ENCODE data around the gene NIPSNAP3A. TPM values are rescaled to one million over a fixed set of nuclear protein-coding genes. Genes with fewer than 3 reads are reported as not detected.
"Not testable (repeated sequence)": the region's sequence is repeated elsewhere in the genome, so short reads cannot be mapped to it uniquely, and the experiment has no call there.

NIPSNAP3A gene
- total RNA-seq, 1 donor from 2014 or later: 28.0 TPM

- TF ChIP-seq CTCF (IDR thresholded peaks at IDR 0.05; ENCODE audit: partially characterized antibody, unreplicated experiment): no peak
- peaks cover 2% of the 10 kb centered on the region for H3K9me3 Mint-ChIP-seq (ENCODE audit: unreplicated experiment)
- no peak overlapping the region for H3K27ac Mint-ChIP-seq (ENCODE audit: unreplicated experiment)
- H3K36me3 Mint-ChIP-seq (ENCODE audit: unreplicated experiment): peaks cover 9% of the 10 kb centered on the region
- DNase-seq: no peak
- peaks cover 7% of the 10 kb centered on the region for H3K27me3 Mint-ChIP-seq (ENCODE audit: unreplicated experiment)
- H3K4me1 Mint-ChIP-seq (ENCODE audit: low read depth, unreplicated experiment): no peaks in the 10 kb centered on the region
- H3K4me3 Mint-ChIP-seq (ENCODE audit: unreplicated experiment): peak overlapping the region; percentile 90
These were observed 17.7 kb downstream of the NIPSNAP3A start for GRCh38 chr9:104765138-104765537.

DNA sequence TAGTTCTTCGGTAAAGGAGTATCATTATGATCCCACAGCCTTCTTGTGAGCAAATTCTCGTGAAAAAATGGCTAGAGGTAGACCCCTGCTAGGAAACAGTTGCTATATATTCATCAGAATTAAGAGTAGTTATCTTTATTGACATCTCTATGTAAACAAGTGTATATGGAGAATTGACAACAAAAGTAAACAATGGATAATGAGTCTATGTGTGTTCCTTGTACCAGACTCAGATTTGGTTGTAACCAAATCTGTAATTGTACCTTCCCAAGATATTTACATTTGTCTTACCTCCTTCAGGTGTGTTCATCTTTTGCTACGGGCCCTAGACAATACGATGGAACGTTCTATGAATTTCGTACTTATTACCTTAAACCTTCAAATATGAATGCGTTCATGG, 18.5 kb downstream of the NIPSNAP3A start:
- Mint-ChIP-seq H3K36me3 (ENCODE audit: unreplicated experiment) (peaks cover 9% of the 10 kb centered on the region), H3K4me3 (ENCODE audit: unreplicated experiment) (no peak overlapping the region), H3K27ac (ENCODE audit: unreplicated experiment) (no peak overlapping the region), H3K9me3 (ENCODE audit: unreplicated experiment) (peaks cover 2% of the 10 kb centered on the region), H3K4me1 (ENCODE audit: low read depth, unreplicated experiment) (no peaks in the 10 kb centered on the region), H3K27me3 (ENCODE audit: unreplicated experiment) (peaks cover 7% of the 10 kb centered on the region)
- no peak for DNase-seq
- no peak for TF ChIP-seq CTCF (IDR thresholded peaks at IDR 0.05; ENCODE audit: partially characterized antibody, unreplicated experiment)

DNA sequence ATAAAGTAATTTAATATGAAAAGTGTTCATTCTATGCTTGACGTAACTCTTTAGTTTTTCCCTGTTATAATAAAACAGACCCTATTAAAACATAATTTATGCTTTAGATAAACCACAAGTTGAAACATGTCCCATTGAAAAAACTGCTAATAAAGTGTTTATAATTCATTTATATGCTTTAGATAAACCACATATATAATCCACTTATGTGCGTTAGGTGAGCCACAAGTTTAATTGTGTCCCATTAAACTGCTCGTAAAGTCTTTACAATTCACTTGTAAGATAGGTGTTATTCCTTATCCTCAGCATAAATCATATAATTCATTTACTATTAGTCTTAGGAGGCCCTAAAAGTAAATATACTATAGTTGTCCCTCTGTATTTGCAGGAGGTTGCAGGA, 20.0 kb downstream of the NIPSNAP3A start:
- peaks cover 7% of the 10 kb centered on the region for H3K27me3 Mint-ChIP-seq (ENCODE audit: unreplicated experiment)
- peaks cover 1% of the 10 kb centered on the region for H3K9me3 Mint-ChIP-seq (ENCODE audit: unreplicated experiment)
- TF ChIP-seq CTCF (IDR thresholded peaks at IDR 0.05; ENCODE audit: partially characterized antibody, unreplicated experiment): no peak
- H3K4me1 Mint-ChIP-seq (ENCODE audit: low read depth, unreplicated experiment): peaks cover under 1% of the 10 kb centered on the region
- no peak for DNase-seq
- no peak overlapping the region for H3K27ac Mint-ChIP-seq (ENCODE audit: unreplicated experiment)
- no peak overlapping the region for H3K4me3 Mint-ChIP-seq (ENCODE audit: unreplicated experiment)
- peaks cover 2% of the 10 kb centered on the region for H3K36me3 Mint-ChIP-seq (ENCODE audit: unreplicated experiment)

DNA sequence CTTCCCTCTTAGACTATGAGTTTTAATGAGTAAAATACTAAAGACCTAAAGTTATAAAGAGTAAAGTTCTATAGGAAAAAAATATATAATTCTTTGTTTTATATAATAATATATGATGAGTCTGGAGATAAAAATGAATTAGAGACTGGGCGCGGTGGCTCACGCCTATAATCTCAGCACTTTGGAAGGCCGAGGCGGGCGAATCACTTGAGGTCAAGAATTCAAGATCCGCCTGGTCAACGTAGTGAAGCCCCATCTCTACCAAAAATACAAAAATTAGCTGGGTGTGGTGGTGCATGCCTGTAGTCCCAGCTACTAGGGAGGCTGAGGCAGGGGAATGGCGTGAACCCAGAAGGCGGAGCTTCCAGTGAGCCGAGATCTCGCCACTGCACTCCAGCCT, 21.5 kb downstream of the NIPSNAP3A start:
- H3K4me1 Mint-ChIP-seq (ENCODE audit: low read depth, unreplicated experiment); DNase-seq; H3K9me3 Mint-ChIP-seq (ENCODE audit: unreplicated experiment); H3K27ac Mint-ChIP-seq (ENCODE audit: unreplicated experiment); H3K27me3 Mint-ChIP-seq (ENCODE audit: unreplicated experiment); H3K4me3 Mint-ChIP-seq (ENCODE audit: unreplicated experiment); H3K36me3 Mint-ChIP-seq (ENCODE audit: unreplicated experiment): not testable (repeated sequence)

GRCh38 chr9:104769655-104770054, 22.2 kb downstream of the NIPSNAP3A start:
- Mint-ChIP-seq H3K4me3 (ENCODE audit: unreplicated experiment) (no peak overlapping the region), H3K27ac (ENCODE audit: unreplicated experiment) (no peak overlapping the region), H3K4me1 (ENCODE audit: low read depth, unreplicated experiment) (peaks cover 8% of the 10 kb centered on the region), H3K9me3 (ENCODE audit: unreplicated experiment) (peaks cover 1% of the 10 kb centered on the region), H3K27me3 (ENCODE audit: unreplicated experiment) (no peaks in the 10 kb centered on the region), H3K36me3 (ENCODE audit: unreplicated experiment) (no peaks in the 10 kb centered on the region)
- DNase-seq: no peak
- TF ChIP-seq CTCF (IDR thresholded peaks at IDR 0.05; ENCODE audit: partially characterized antibody, unreplicated experiment): no peak

All from glutamatergic neuron (in vitro differentiated cells).